GM21576 (cell line): Measurements from ENCODE around the gene GPBP1L1.
"Not testable (repeated sequence)": the region's sequence is repeated elsewhere in the genome, so short reads cannot be mapped to it uniquely, and the experiment has no call there.

ENCODE experiments used
- ATAC-seq: cut with Tn5 transposase; IDR thresholded peaks from one replicate; pipeline ENCODE4 v1.9.1; 2021; ENCODE audit warnings: mild to moderate bottlenecking, moderate library complexity; ENCODE audit not compliant: unreplicated experiment

GPBP1L1 gene, protein sequence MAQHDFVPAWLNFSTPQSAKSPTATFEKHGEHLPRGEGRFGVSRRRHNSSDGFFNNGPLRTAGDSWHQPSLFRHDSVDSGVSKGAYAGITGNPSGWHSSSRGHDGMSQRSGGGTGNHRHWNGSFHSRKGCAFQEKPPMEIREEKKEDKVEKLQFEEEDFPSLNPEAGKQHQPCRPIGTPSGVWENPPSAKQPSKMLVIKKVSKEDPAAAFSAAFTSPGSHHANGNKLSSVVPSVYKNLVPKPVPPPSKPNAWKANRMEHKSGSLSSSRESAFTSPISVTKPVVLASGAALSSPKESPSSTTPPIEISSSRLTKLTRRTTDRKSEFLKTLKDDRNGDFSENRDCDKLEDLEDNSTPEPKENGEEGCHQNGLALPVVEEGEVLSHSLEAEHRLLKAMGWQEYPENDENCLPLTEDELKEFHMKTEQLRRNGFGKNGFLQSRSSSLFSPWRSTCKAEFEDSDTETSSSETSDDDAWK

DNA sequence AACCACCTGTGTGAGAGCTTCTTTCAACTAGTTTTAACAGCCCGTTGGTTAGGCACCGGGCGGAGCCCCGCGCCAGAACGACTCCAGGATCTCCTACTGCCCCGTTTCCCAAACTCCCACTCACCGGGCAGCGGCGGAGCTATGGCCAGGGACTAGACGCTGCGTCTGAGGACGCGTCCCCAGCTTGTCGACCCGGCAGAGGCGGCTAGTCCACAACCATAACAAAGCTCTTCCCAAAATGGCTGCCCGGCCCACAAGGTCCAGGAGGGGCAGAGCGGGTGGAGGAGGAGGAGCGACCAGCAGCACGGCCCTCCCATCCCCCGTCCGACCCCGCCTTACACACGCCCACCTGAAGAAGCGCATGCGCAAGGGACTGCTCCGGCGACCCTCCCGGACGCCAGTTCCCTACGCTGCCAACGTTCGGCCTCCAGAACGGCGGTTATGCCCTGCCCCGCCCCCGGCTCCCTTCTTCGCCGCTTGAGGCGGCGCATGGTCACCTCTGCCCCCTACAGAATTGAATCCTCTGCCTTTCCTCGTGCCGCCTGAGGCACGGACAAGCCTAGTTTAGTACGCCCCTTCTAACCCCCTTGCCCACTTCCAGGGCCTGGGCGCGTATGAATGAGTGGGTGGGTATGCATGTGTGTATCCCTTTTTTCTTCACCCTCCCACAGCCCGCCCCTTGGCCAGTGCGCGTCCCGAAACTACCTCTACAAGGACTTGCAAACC is at the start of gene GPBP1L1:
GPBP1L1 (minus strand) TSS at position 246 of the 726 bp plus-strand sequence. CDS start 27,446 bp downstream, outside the sequence.
- peak; percentile 50 for ATAC-seq

- ATAC-seq = no peak
Measured at GRCh38 chr1:45730780-45731319, 44.5 kb upstream of the GPBP1L1 start.

- ATAC-seq = no peak
Measured at GRCh38 chr1:45730075-45730779, 43.9 kb upstream of the GPBP1L1 start.

DNA sequence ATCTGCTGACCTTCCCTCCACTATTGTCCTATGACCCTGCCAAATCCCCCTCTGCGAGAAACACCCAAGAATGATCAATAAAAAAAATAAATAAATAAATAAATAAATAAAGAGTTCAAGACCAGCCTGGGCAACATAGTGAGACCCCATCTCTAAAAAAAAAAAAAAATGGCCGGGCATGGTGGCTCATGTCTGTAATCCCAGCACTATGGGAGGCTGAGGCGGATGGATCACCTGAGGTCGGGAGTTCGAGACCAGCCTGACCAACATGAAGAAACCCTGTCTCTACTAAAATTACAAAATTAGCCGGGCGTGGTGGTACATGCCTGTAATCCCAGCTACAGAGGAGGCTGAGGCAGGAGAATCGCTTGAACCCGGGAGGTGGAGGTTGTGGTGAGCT is 39.7 kb upstream of the GPBP1L1 start:
- not testable (repeated sequence) for ATAC-seq

- no peak for ATAC-seq
Measured at GRCh38 chr1:45723248-45723930, 37.1 kb upstream of the GPBP1L1 start.

GRCh38 chr1:45722809-45723208 is 36.5 kb upstream of the GPBP1L1 start:
- no peak for ATAC-seq

GRCh38 chr1:45721207-45721606 is 34.9 kb upstream of the GPBP1L1 start:
- ATAC-seq = no peak

- no peak for ATAC-seq
Measured at GRCh38 chr1:45718289-45718688, 32.0 kb upstream of the GPBP1L1 start.

DNA sequence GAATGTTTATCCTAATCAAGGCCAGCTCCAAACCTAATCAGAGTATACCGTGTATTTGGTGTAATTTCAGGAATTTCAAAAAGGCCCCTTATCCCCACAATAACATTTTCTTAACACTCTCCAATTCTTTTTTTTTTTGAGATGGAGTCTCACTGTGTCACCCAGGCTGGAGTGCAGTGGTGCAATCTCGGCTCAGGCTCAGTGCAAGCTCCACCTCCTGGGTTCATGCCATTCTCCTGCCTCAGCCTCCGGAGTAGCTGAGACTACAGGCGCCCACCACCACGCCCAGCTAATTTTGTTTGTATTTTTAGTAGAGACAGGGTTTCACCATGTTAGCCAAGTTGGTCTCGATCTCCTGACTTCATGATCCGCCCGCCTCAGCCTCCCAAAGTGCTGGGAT is 31.1 kb upstream of the GPBP1L1 start:
- ATAC-seq = not testable (repeated sequence)

- ATAC-seq = no peak
Measured at GRCh38 chr1:45716700-45717099, 30.4 kb upstream of the GPBP1L1 start.

DNA sequence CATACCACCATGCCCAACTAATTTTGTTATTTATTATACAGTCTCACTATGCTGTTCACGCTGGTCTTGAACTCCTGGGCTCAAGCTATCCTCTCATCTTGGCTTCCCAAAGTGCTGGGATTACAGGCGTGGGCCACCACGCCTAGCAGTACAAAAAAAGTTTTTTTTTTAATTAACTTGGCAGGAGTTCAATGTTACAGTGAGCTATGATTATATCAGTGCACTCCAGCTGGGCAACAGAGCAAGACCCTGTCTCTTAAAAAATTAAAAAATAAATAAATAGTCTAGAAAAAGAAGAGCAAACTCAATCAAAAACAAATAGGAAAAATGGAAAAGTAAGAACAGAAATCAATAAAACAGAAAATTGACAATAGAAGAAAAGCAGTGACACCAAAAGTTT is 27.4 kb upstream of the GPBP1L1 start:
- ATAC-seq = no peak

GRCh38 chr1:45704637-45705036 is 18.3 kb upstream of the GPBP1L1 start:
- no peak for ATAC-seq

DNA sequence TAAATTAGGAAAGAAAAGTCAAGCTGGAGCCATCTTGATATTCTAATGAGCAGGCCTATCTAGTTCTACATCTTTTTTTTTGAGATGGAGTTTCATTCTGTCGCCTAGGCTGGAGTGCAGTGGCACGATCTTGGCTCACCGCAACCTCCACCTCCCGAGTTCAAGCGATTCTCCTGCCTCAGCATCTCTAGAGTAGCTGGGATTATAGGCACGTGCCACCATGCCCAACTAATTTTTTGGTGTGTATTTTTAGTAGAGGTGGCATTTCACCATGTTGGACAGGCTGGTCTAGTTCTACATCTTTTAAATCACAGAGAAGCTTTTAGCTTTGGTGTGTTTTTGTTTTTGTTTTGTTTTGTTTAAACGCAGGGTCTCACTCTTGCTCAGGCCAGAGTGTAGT is 8.5 kb upstream of the GPBP1L1 start:
- no peak for ATAC-seq

GRCh38 chr1:45693811-45694210 is 7.5 kb upstream of the GPBP1L1 start:
- ATAC-seq = not testable (repeated sequence)

DNA sequence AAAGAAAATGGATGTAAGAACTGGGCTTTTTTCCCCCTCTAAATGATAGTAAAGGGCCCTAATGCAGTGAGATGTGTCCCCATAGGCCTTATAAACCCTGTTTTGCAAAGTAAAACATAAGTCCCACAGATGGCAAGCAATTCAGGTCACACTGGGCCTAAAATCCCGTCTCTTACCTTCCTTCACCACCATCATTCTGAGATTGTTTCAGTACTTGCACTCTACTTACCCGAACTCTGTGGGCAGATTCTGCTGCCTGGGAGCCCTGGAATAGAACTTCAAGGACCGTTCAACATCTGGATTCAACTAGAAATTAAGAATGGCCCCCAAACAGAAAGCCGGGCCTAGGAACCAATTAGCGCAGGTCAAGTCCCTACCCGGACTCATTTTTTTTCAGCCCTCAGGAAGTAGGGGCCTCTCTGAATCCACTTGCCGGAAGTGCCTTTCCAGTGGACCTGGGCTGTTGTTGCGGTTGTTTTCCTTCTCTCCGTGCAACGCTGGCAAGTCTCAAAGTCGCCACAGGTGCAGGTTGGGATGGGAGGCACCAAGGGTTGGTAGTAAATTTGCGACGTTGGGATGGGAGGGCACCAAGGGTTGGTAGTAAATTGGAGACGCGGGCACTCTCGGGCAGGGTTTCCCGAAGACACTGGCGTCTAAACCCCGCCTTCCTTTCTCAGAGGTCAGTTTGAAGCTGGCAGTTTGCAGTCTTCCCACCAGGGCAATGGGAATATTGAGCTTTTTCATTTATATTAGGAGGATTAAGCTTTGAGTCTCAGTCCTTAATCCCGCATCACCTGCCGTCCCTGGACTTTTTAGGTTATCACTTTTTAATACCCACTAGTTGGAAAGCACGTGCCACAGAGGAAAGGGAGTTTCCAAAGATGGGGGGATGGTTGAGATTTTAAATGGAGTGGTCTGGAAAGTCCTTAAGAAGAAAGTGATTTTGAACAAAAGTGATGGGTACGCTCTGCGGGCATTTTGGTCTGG is 1.7 kb upstream of the GPBP1L1 start, which contains the start of gene TMEM69:
TMEM69 (plus strand) TSS at position 428 of the 987 bp plus-strand sequence. CDS start 2,888 bp downstream, outside the sequence.
- ATAC-seq = no peak

GRCh38 chr1:45687014-45687753 is 851 bp upstream of the GPBP1L1 start:
- peak; percentile 66 for ATAC-seq

- peak; percentile 12 for ATAC-seq
Measured at GRCh38 chr1:45686015-45686287, 382 bp downstream of the GPBP1L1 start.

- ATAC-seq = no peak
Measured at GRCh38 chr1:45685308-45686014, 872 bp downstream of the GPBP1L1 start.
